ENCODE measurements around the gene PPFIBP2.

GRCh38 chr11:7486098-7486780 is 27.6 kb upstream of the PPFIBP2 start:
- TF ChIP-seq POLR2AphosphoS5 (IDR thresholded peaks at IDR 0.05) (no peak), CTCF (IDR thresholded peaks at IDR 0.05) (no peak), EP300 (IDR thresholded peaks at IDR 0.05) (no peak)

All from stomach (tissue), 4 donors.